Measurements from ENCODE around the gene GSC2.

Gene GSC2

DNA sequence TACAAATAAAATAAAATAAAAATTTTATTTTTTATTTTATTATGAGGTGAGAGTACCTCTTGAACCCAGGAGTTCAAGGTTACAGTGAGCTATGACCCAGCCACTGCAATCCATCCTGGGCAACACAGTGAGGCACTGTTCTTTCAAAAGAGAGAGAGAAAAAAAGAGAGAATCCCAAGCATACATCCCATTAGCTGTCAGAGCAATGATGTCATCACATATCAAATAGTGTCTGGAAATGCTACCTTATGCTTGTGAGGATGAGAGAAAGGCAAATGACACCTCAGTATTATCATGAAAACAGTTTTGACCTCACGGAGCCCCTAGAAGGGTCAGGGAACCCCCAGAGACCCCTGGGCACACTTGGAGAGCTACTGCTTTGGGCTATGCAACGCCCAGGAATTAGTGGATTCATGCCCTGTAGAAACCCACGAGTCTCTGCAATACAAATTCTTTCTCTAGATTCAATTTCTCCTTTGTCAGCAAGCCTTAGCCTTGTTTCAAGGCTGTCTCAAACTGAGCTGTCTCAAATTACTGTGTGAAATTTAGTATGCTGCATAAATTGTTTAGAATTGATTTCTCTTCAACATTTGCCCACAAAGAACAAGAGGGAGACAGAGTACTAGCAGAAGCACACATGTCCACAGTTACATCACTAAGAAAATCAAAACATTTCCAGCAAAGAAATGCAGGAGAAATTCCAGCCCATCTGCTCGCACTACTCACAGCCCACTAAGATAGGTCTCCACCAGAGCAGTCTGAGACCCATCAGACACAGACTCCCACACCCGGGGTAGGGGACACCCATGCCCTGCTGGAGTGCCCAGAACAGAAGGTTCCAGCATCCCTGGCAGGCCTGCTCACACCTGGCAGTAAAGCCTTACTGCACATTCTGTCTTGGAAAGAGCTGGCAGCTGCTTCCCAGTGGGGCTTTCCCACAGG is 45.9 kb downstream of the GSC2 start:
- TF ChIP-seq GATA3 (IDR thresholded peaks at IDR 0.05; ENCODE audit: low read depth, low read length) (no peak), GATA2 (IDR thresholded peaks at IDR 0.05; ENCODE audit: low read depth, low read length) (no peak)

GRCh38 chr22:19098157-19098556 is 51.9 kb downstream of the GSC2 start:
- TF ChIP-seq GATA3 (IDR thresholded peaks at IDR 0.05; ENCODE audit: low read depth, low read length), result no peak
- TF ChIP-seq GATA2 (IDR thresholded peaks at IDR 0.05; ENCODE audit: low read depth, low read length), result no peak

GRCh38 chr22:19097518-19097917 is 52.6 kb downstream of the GSC2 start:
- TF ChIP-seq GATA2 (IDR thresholded peaks at IDR 0.05; ENCODE audit: low read depth, low read length) (no peak), GATA3 (IDR thresholded peaks at IDR 0.05; ENCODE audit: low read depth, low read length) (no peak)

All from SH-SY5Y (cell line).